Measurements from ENCODE around the gene ST8SIA3.

ST8SIA3 gene

GRCh38 chr18:57331718-57332117 lies 20.6 kb upstream of the ST8SIA3 start:
- no peak overlapping the region for H3K27ac ChIP-seq
- TF ChIP-seq POLR2AphosphoS5 (IDR thresholded peaks at IDR 0.05; ENCODE audit: borderline replicate concordance, low read depth, low read length) = no peak
- TF ChIP-seq EZH2 (IDR thresholded peaks at IDR 0.05) = no peak
- no peak for TF ChIP-seq FOXP2 (optimal IDR thresholded peaks at IDR 0.05; ENCODE audit: control extremely low read depth, extremely low read length, insufficient read depth)
- H3K9ac ChIP-seq (ENCODE audit: insufficient read length) = no peak overlapping the region
- no peak for DNase-seq (ENCODE audit: low read depth, low spot score)
- no peaks in the 10 kb centered on the region for H3K36me3 ChIP-seq (ENCODE audit: insufficient read depth, low read length)
- no peak overlapping the region for H3K4me3 ChIP-seq
- H3K9me3 ChIP-seq (ENCODE audit: low read depth, low read length) = no peaks in the 10 kb centered on the region

- Histone ChIP-seq H3K36me3 (ENCODE audit: insufficient read depth, low read length) (no peaks in the 10 kb centered on the region), H3K4me3 (no peak overlapping the region), H3K27ac (no peak overlapping the region), H3K9ac (ENCODE audit: insufficient read length) (no peak overlapping the region), H3K9me3 (ENCODE audit: low read depth, low read length) (no peaks in the 10 kb centered on the region)
- TF ChIP-seq FOXP2 (optimal IDR thresholded peaks at IDR 0.05; ENCODE audit: control extremely low read depth, extremely low read length, insufficient read depth) = no peak
- no peak for TF ChIP-seq POLR2AphosphoS5 (IDR thresholded peaks at IDR 0.05; ENCODE audit: borderline replicate concordance, low read depth, low read length)
- TF ChIP-seq EZH2 (IDR thresholded peaks at IDR 0.05) = no peak
- DNase-seq (ENCODE audit: low read depth, low spot score) = no peak
These were observed 18.4 kb upstream of the ST8SIA3 start for GRCh38 chr18:57333940-57334339.

- Histone ChIP-seq H3K9me3 (ENCODE audit: low read depth, low read length) (no peaks in the 10 kb centered on the region), H3K9ac (ENCODE audit: insufficient read length) (no peak overlapping the region), H3K36me3 (ENCODE audit: insufficient read depth, low read length) (no peaks in the 10 kb centered on the region), H3K4me3 (no peak overlapping the region), H3K27ac (no peak overlapping the region)
- DNase-seq (ENCODE audit: low read depth, low spot score) = no peak
- TF ChIP-seq POLR2AphosphoS5 (IDR thresholded peaks at IDR 0.05; ENCODE audit: borderline replicate concordance, low read depth, low read length) = no peak
- TF ChIP-seq FOXP2 (optimal IDR thresholded peaks at IDR 0.05; ENCODE audit: control extremely low read depth, extremely low read length, insufficient read depth) = no peak
These were observed 18.0 kb upstream of the ST8SIA3 start for GRCh38 chr18:57334383-57334782.

- no peaks in the 10 kb centered on the region for H3K36me3 ChIP-seq (ENCODE audit: insufficient read depth, low read length)
- no peak overlapping the region for H3K27ac ChIP-seq
- H3K9me3 ChIP-seq (ENCODE audit: low read depth, low read length) = no peaks in the 10 kb centered on the region
- no peak overlapping the region for H3K4me3 ChIP-seq
- no peak overlapping the region for H3K9ac ChIP-seq (ENCODE audit: insufficient read length)
- TF ChIP-seq FOXP2 (optimal IDR thresholded peaks at IDR 0.05; ENCODE audit: control extremely low read depth, extremely low read length, insufficient read depth) (no peak), POLR2AphosphoS5 (IDR thresholded peaks at IDR 0.05; ENCODE audit: borderline replicate concordance, low read depth, low read length) (no peak), EZH2 (IDR thresholded peaks at IDR 0.05) (no peak)
- no peak for DNase-seq (ENCODE audit: low read depth, low spot score)
These were observed 16.0 kb upstream of the ST8SIA3 start for GRCh38 chr18:57336343-57336742.

GRCh38 chr18:57337890-57338289 lies 14.5 kb upstream of the ST8SIA3 start:
- Histone ChIP-seq H3K36me3 (ENCODE audit: insufficient read depth, low read length) (no peaks in the 10 kb centered on the region), H3K27ac (no peak overlapping the region), H3K9ac (ENCODE audit: insufficient read length) (no peak overlapping the region), H3K4me3 (no peak overlapping the region), H3K9me3 (ENCODE audit: low read depth, low read length) (no peaks in the 10 kb centered on the region)
- DNase-seq (ENCODE audit: low read depth, low spot score) = no peak
- no peak for TF ChIP-seq FOXP2 (optimal IDR thresholded peaks at IDR 0.05; ENCODE audit: control extremely low read depth, extremely low read length, insufficient read depth)
- TF ChIP-seq POLR2AphosphoS5 (IDR thresholded peaks at IDR 0.05; ENCODE audit: borderline replicate concordance, low read depth, low read length) = no peak
- TF ChIP-seq EZH2 (IDR thresholded peaks at IDR 0.05) = no peak

GRCh38 chr18:57343833-57344232 lies 8.5 kb upstream of the ST8SIA3 start:
- Histone ChIP-seq H3K9me3 (ENCODE audit: low read depth, low read length) (no peaks in the 10 kb centered on the region), H3K9ac (ENCODE audit: insufficient read length) (no peak overlapping the region), H3K27ac (no peak overlapping the region), H3K36me3 (ENCODE audit: insufficient read depth, low read length) (no peaks in the 10 kb centered on the region), H3K4me3 (no peak overlapping the region)
- no peak for TF ChIP-seq EZH2 (IDR thresholded peaks at IDR 0.05)
- TF ChIP-seq FOXP2 (optimal IDR thresholded peaks at IDR 0.05; ENCODE audit: control extremely low read depth, extremely low read length, insufficient read depth) = no peak
- no peak for TF ChIP-seq POLR2AphosphoS5 (IDR thresholded peaks at IDR 0.05; ENCODE audit: borderline replicate concordance, low read depth, low read length)
- DNase-seq (ENCODE audit: low read depth, low spot score) = no peak

- TF ChIP-seq EZH2 (IDR thresholded peaks at IDR 0.05) (no peak), FOXP2 (optimal IDR thresholded peaks at IDR 0.05; ENCODE audit: control extremely low read depth, extremely low read length, insufficient read depth) (no peak), POLR2AphosphoS5 (IDR thresholded peaks at IDR 0.05; ENCODE audit: borderline replicate concordance, low read depth, low read length) (no peak)
These were observed 5.5 kb upstream of the ST8SIA3 start for GRCh38 chr18:57346876-57347275.

GRCh38 chr18:57347784-57348183 lies 4.6 kb upstream of the ST8SIA3 start:
- no peaks in the 10 kb centered on the region for H3K36me3 ChIP-seq (ENCODE audit: insufficient read depth, low read length)
- no peak overlapping the region for H3K9ac ChIP-seq (ENCODE audit: insufficient read length)
- TF ChIP-seq POLR2AphosphoS5 (IDR thresholded peaks at IDR 0.05; ENCODE audit: borderline replicate concordance, low read depth, low read length) (no peak), FOXP2 (optimal IDR thresholded peaks at IDR 0.05; ENCODE audit: control extremely low read depth, extremely low read length, insufficient read depth) (no peak), EZH2 (IDR thresholded peaks at IDR 0.05) (no peak)
- DNase-seq (ENCODE audit: low read depth, low spot score) = no peak
- H3K4me3 ChIP-seq = no peak overlapping the region
- no peaks in the 10 kb centered on the region for H3K9me3 ChIP-seq (ENCODE audit: low read depth, low read length)
- H3K27ac ChIP-seq = no peak overlapping the region

More at GRCh38 chr18:57346876-57347275, 5.5 kb upstream of the ST8SIA3 start:
- DNase-seq (ENCODE audit: low read depth, low spot score) = no peak
- H3K4me3 ChIP-seq = no peak overlapping the region
- H3K36me3 ChIP-seq (ENCODE audit: insufficient read depth, low read length) = no peaks in the 10 kb centered on the region
- no peak overlapping the region for H3K27ac ChIP-seq
- no peak overlapping the region for H3K9ac ChIP-seq (ENCODE audit: insufficient read length)
- H3K9me3 ChIP-seq (ENCODE audit: low read depth, low read length) = no peaks in the 10 kb centered on the region

GRCh38 chr18:57352761-57353136 lies 392 bp downstream of the ST8SIA3 start:
- H3K36me3 ChIP-seq (ENCODE audit: insufficient read depth, low read length) = no peaks in the 10 kb centered on the region
- no peak for DNase-seq (ENCODE audit: low read depth, low spot score)
- no peaks in the 10 kb centered on the region for H3K9me3 ChIP-seq (ENCODE audit: low read depth, low read length)
- H3K27ac ChIP-seq = no peak overlapping the region
- H3K4me3 ChIP-seq = no peak overlapping the region
- TF ChIP-seq FOXP2 (optimal IDR thresholded peaks at IDR 0.05; ENCODE audit: control extremely low read depth, extremely low read length, insufficient read depth) (no peak), POLR2AphosphoS5 (IDR thresholded peaks at IDR 0.05; ENCODE audit: borderline replicate concordance, low read depth, low read length) (no peak), EZH2 (IDR thresholded peaks at IDR 0.05) (no peak)
- H3K9ac ChIP-seq (ENCODE audit: insufficient read length) = no peak overlapping the region

Data from SK-N-MC (cell line).